HepG2 (cell line): ENCODE measurements around the gene TIAM1. TPM values are rescaled to one million over a fixed set of nuclear protein-coding genes. Genes with fewer than 3 reads are reported as not detected.

Experiments
- ATAC-seq: fragments of 200-7000 bp; cut with Tn5 transposase; 3 replicates; pipeline ENCODE4 v1.9.1; 2020; ENCODE audit warnings: mild to moderate bottlenecking, moderate library complexity
- BruUV-seq: library from RNA; stranded (reverse); fragments of 400-500 nt; replicated peaks from 2 replicates; lab custom pipeline; 2021; lab: Mats Ljungman, UMichigan
- CTCF ChIA-PET: fragments of 300-600 bp; formaldehyde crosslinking; extraction: SDS; loops from one replicate; lab custom pipeline; 2021; ENCODE audit warnings: low total read pairs, inconsistent platforms, low intra/inter-chr PET ratio; lab: Yijun Ruan, JAX
- POLR2A ChIA-PET: fragments of 350-600 bp; sonication (Branson Sonifier 250); formaldehyde crosslinking; loops from one replicate; lab custom pipeline; 2020; ENCODE audit warnings: antibody characterized with exemption, inconsistent platforms; lab: Yijun Ruan, JAX
- DNase-seq: peaks from one replicate; pipeline ENCODE4 v3.0.0-alpha.2; 2015; ENCODE audit warnings: low spot score
- FAIRE-seq: peaks from 3 replicates; lab custom pipeline; 2011; peaks lifted over from hg19 to GRCh38; lab: Jason Lieb, UNC
- H2AFZ ChIP-seq: one replicate; pipeline ENCODE4 v1.6.1; 2011; ENCODE audit warnings: low read length, inconsistent platforms
- H3K27ac ChIP-seq: fragments of 300-600 bp; 3 replicates; pipeline ENCODE4 v1.8.0; 2011; ENCODE audit warnings: mixed run types, mild to moderate bottlenecking, mixed read lengths, low read length, inconsistent platforms; ENCODE audit not compliant: insufficient read depth; ENCODE audit errors: extremely low read length
- H3K27me3 ChIP-seq, 2 experiments: fragments of 200-600 bp in 1 of 2; 2 replicates in 1 of 2; 3 replicates in 1 of 2; pipeline versions ENCODE4 v1.6.0 to v1.8.0; 2011; ENCODE audit warnings: low read length in 2 of 2, mild to moderate bottlenecking in 2 of 2, moderate library complexity in 2 of 2, inconsistent platforms in 1 of 2; ENCODE audit not compliant: insufficient read depth in 2 of 2, control insufficient read depth in 1 of 2
- H3K36me3 ChIP-seq, 2 experiments: fragments of 200-600 bp in 1 of 2; replicated peaks in 1 of 2; 2 replicates in 1 of 2; 3 replicates in 1 of 2; pipeline versions ENCODE4 v1.5.1 to v1.8.0; 2011; ENCODE audit warnings: low read length in 2 of 2, inconsistent platforms in 1 of 2; ENCODE audit not compliant: insufficient read depth in 2 of 2, control insufficient read depth in 1 of 2
- H3K4me1 ChIP-seq: 2 replicates; pipeline ENCODE4 v1.5.1; 2012; ENCODE audit warnings: low read length, inconsistent platforms; ENCODE audit not compliant: insufficient read depth
- H3K4me2 ChIP-seq: 2 replicates; pipeline ENCODE4 v1.6.0; 2011; ENCODE audit warnings: low read depth, low read length, inconsistent platforms
- H3K4me3 ChIP-seq, 3 experiments: fragments of 200-600 bp in 1 of 3; sonication (generic), shearing (Covaris generic) in 1 of 3; replicated peaks in 1 of 3; 2 replicates each; pipeline ENCODE4 v1.5.1; 2011 to 2016; ENCODE audit warnings: low read length in 3 of 3, inconsistent platforms in 2 of 3, low read depth in 2 of 3, mild to moderate bottlenecking in 2 of 3, control low read depth in 1 of 3, mixed read lengths in 1 of 3; ENCODE audit not compliant: insufficient read depth in 1 of 3
- H3K79me2 ChIP-seq: one replicate; pipeline ENCODE4 v1.6.1; 2011; ENCODE audit warnings: low read length, inconsistent platforms; ENCODE audit not compliant: insufficient read depth
- H3K9ac ChIP-seq: 2 replicates; pipeline ENCODE4 v1.6.0; 2011; ENCODE audit warnings: mild to moderate bottlenecking, low read depth, low read length, inconsistent platforms; ENCODE audit not compliant: insufficient read depth
- H3K9me3 ChIP-seq: 2 replicates; pipeline ENCODE4 v1.5.1; 2012; ENCODE audit warnings: mild to moderate bottlenecking, low read length
- H4K20me1 ChIP-seq: 2 replicates; pipeline ENCODE4 v1.6.0; 2011; ENCODE audit warnings: inconsistent platforms, mild to moderate bottlenecking, low read length, moderate library complexity; ENCODE audit not compliant: insufficient read depth
- ADNP ChIP-seq: sonication (generic); formaldehyde crosslinking; IDR thresholded peaks from 2 replicates; pipeline ENCODE4 v1.4.0; 2020; ENCODE audit warnings: missing genetic modification reagents
- CC2D1A ChIP-seq: sonication (generic); formaldehyde crosslinking; IDR thresholded peaks from 2 replicates; pipeline ENCODE4 v1.8.1; 2023; ENCODE audit warnings: mild to moderate bottlenecking, missing genetic modification reagents
- ETV5 ChIP-seq: IDR thresholded peaks from 2 replicates; pipeline ENCODE4 v1.6.1; 2018; ENCODE audit warnings: missing biosample characterization, missing genetic modification reagents, inconsistent platforms, borderline replicate concordance
- FOXC1 ChIP-seq: sonication (generic); formaldehyde crosslinking; IDR thresholded peaks from 2 replicates; pipeline ENCODE4 v1.8.0; 2022; ENCODE audit warnings: mild to moderate bottlenecking, missing genetic modification reagents, borderline replicate concordance
- HDAC2 ChIP-seq: sonication (generic); formaldehyde crosslinking; IDR thresholded peaks from 2 replicates; pipeline ENCODE4 v1.4.0; 2020; ENCODE audit warnings: missing genetic modification reagents
- HHEX ChIP-seq: IDR thresholded peaks from 2 replicates; pipeline ENCODE4 v1.6.1; 2016; ENCODE audit warnings: control low read depth
- KDM2A ChIP-seq: sonication (generic); formaldehyde crosslinking; IDR thresholded peaks from 2 replicates; pipeline ENCODE4 v1.4.0; 2020; ENCODE audit warnings: low read depth, missing genetic modification reagents, borderline replicate concordance
- NCOA2 ChIP-seq: sonication (generic); formaldehyde crosslinking; IDR thresholded peaks from 2 replicates; pipeline ENCODE4 v1.8.0; 2022; ENCODE audit warnings: inconsistent platforms
- PAWR ChIP-seq: sonication (generic); formaldehyde crosslinking; IDR thresholded peaks from 2 replicates; pipeline ENCODE4 v1.4.0; 2020; ENCODE audit warnings: missing genetic modification reagents, mild to moderate bottlenecking, borderline replicate concordance
- TBX2 ChIP-seq: sonication (generic); formaldehyde crosslinking; IDR thresholded peaks from 2 replicates; pipeline ENCODE4 v1.5.0; 2020; ENCODE audit warnings: missing genetic modification reagents, mild to moderate bottlenecking, borderline replicate concordance
- XBP1 ChIP-seq: sonication (generic); formaldehyde crosslinking; IDR thresholded peaks from 2 replicates; pipeline ENCODE4 v1.5.0; 2020; ENCODE audit warnings: missing genetic modification reagents
- XRCC5 ChIP-seq: fragments of 200-400 bp; formaldehyde crosslinking; optimal IDR thresholded peaks from 2 replicates; pipeline ENCODE3; 2017; ENCODE audit warnings: mild to moderate bottlenecking, low read length
- ZBTB42 ChIP-seq: sonication (generic); formaldehyde crosslinking; IDR thresholded peaks from 2 replicates; pipeline ENCODE4 v1.5.0; 2020; ENCODE audit warnings: mild to moderate bottlenecking, missing genetic modification reagents
- ZNF44 ChIP-seq: sonication (generic); formaldehyde crosslinking; IDR thresholded peaks from 2 replicates; pipeline ENCODE4 v1.5.1; 2020; ENCODE audit warnings: mild to moderate bottlenecking, missing genetic modification reagents
- WGBS: methylation state at CpG from one replicate; pipeline ENCODE4 v1.1.6; 2017; ENCODE audit warnings: low lambda C conversion rate; 5-methylcytosine and 5-hydroxymethylcytosine counted together
- in situ Hi-C: cut with HindIII; loops from 2 replicates; pipeline ENCODE4 v1.10.0; 2017; ENCODE audit warnings: low pct_unique_long_range_greater_than_20kb; ENCODE audit not compliant: extremely low pct_ligation_motif_present
- intact Hi-C: fragments of 100-400 bp; cut with micrococcal nuclease; formaldehyde crosslinking; loops from one replicate; pipeline ENCODE4 v1.10.0; 2022; ENCODE audit not compliant: unreplicated experiment
- polyA plus RNA-seq, 8 experiments: library from polyadenylated mRNA; depleted of rRNA in 3 of 8; stranded (reverse) in 7 of 8; unstranded in 1 of 8; fragments of >200 nt; fragmentation: Illumina TruSeq in 4 of 8; extraction: Trizol in 4 of 8; gene quantifications; 2 replicates each; pipeline versions ENCODE4 v1.2.1 to v1.2.3, GENCODE V29; 2011 to 2016; ENCODE audit warnings: low read depth in 4 of 8, missing spikeins in 1 of 8, mixed read lengths in 1 of 8; ENCODE audit not compliant: insufficient read depth in 1 of 8
- total RNA-seq, 5 experiments: library from RNA; depleted of rRNA; stranded (reverse); fragments of >200 nt; fragmentation: Illumina TruSeq; extraction: Trizol; gene quantifications; 2 replicates each; pipeline ENCODE4 v1.2.3, GENCODE V29; 2016; ENCODE audit warnings: low read depth in 1 of 5
- TF ChIP-seq, protein P1 (sequence below): IDR thresholded peaks from 2 replicates; pipeline ENCODE4 v1.6.1; 2016; ENCODE audit warnings: missing biosample characterization, missing genetic modification reagents, low read depth
- TF ChIP-seq, protein P2 (sequence below): sonication (generic); formaldehyde crosslinking; IDR thresholded peaks from 2 replicates; pipeline ENCODE4 v1.5.1; 2020; ENCODE audit warnings: missing genetic modification reagents, mild to moderate bottlenecking, borderline replicate concordance
- TF ChIP-seq, protein P3 (sequence below): sonication (generic); formaldehyde crosslinking; IDR thresholded peaks from 2 replicates; pipeline ENCODE4 v1.4.0; 2020; ENCODE audit warnings: missing genetic modification reagents
- TF ChIP-seq, protein P4 (sequence below): sonication (generic); formaldehyde crosslinking; IDR thresholded peaks from 2 replicates; pipeline ENCODE4 v1.8.0; 2022; ENCODE audit warnings: mild to moderate bottlenecking, missing genetic modification reagents

Gene TIAM1
- total and polyA plus RNA-seq, 2 of the 13 experiments (the other 11 are each of a cell fraction or from before 2014, with no cell fraction given) = 0.13 to 0.24 TPM

DNA sequence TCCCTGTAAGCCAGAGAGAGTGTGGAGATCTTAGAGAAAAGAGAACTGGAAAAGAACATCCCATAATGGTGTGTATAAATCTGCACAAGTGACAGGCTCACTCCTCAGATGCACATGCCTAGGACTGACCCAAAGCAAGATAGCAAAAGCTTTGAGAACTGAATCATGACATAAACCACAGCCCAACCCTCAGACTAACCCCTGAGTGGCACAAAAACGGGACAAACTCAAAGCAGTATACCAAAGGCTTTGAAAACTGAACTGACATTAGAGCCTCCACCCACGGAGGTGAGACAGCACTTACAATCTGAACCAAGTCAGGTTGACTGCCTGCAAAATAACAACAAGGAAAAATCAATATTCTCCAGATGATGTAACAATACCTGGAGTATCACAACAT lies 70.8 kb downstream of the TIAM1 start:
- ATAC-seq = no peak
- no peak for DNase-seq

More for the DNA sequence above, 70.8 kb downstream of the TIAM1 start:
- CTCF ChIA-PET = no interaction called here
- H3K4me2 ChIP-seq = no peak overlapping the region
- H4K20me1 ChIP-seq = no peaks in the 10 kb centered on the region
- TF ChIP-seq, protein P1, sequence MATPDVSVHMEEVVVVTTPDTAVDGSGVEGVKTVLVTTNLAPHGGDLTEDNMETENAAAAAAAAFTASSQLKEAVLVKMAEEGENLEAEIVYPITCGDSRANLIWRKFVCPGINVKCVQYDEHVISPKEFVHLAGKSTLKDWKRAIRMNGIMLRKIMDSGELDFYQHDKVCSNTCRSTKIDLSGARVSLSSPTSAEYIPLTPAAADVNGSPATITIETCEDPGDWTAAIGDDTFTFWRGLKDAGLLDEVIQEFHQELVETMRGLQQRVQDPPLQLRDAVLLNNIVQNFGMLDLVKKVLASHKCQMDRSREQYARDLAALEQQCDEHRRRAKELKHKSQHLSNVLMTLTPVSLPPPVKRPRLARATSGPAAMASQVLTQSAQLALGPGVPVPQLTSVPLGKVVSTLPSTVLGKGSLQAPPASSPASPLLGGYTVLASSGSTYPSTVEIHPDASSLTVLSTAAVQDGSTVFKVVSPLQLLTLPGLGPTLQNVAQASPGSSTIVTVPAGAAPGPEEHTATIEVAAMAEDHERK (CRISPR knock-in tag) = no peak
- TF ChIP-seq XRCC5 (no peak), NCOA2 (no peak), XBP1 (CRISPR knock-in tag) (no peak), KDM2A (CRISPR knock-in tag) (no peak), ETV5 (CRISPR knock-in tag) (no peak), CC2D1A (CRISPR knock-in tag) (no peak), ADNP (no peak), FOXC1 (CRISPR knock-in tag) (no peak), PAWR (CRISPR knock-in tag) (no peak), ZBTB42 (CRISPR knock-in tag) (no peak), TBX2 (no peak), HHEX (no peak), HDAC2 (CRISPR knock-in tag) (no peak), ZNF44 (CRISPR knock-in tag) (no peak)
- TF ChIP-seq, protein P2, sequence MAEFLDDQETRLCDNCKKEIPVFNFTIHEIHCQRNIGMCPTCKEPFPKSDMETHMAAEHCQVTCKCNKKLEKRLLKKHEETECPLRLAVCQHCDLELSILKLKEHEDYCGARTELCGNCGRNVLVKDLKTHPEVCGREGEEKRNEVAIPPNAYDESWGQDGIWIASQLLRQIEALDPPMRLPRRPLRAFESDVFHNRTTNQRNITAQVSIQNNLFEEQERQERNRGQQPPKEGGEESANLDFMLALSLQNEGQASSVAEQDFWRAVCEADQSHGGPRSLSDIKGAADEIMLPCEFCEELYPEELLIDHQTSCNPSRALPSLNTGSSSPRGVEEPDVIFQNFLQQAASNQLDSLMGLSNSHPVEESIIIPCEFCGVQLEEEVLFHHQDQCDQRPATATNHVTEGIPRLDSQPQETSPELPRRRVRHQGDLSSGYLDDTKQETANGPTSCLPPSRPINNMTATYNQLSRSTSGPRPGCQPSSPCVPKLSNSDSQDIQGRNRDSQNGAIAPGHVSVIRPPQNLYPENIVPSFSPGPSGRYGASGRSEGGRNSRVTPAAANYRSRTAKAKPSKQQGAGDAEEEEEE (CRISPR knock-in tag) = no peak
- TF ChIP-seq, protein P3, sequence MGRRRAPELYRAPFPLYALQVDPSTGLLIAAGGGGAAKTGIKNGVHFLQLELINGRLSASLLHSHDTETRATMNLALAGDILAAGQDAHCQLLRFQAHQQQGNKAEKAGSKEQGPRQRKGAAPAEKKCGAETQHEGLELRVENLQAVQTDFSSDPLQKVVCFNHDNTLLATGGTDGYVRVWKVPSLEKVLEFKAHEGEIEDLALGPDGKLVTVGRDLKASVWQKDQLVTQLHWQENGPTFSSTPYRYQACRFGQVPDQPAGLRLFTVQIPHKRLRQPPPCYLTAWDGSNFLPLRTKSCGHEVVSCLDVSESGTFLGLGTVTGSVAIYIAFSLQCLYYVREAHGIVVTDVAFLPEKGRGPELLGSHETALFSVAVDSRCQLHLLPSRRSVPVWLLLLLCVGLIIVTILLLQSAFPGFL = no peak
- TF ChIP-seq, protein P4, sequence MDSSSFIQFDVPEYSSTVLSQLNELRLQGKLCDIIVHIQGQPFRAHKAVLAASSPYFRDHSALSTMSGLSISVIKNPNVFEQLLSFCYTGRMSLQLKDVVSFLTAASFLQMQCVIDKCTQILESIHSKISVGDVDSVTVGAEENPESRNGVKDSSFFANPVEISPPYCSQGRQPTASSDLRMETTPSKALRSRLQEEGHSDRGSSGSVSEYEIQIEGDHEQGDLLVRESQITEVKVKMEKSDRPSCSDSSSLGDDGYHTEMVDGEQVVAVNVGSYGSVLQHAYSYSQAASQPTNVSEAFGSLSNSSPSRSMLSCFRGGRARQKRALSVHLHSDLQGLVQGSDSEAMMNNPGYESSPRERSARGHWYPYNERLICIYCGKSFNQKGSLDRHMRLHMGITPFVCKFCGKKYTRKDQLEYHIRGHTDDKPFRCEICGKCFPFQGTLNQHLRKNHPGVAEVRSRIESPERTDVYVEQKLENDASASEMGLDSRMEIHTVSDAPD = no peak
- H3K36me3 ChIP-seq = no peaks in the 10 kb centered on the region
- no peak overlapping the region for H3K4me3 ChIP-seq
- H3K4me1 ChIP-seq = no peaks in the 10 kb centered on the region
- H3K27me3 ChIP-seq = no peaks in the 10 kb centered on the region
- no peaks in the 10 kb centered on the region for H3K79me2 ChIP-seq
- intact Hi-C loops = no loop called here
- 3% methylated on average over 2 of the region's 2 CpGs for WGBS
- H3K27ac ChIP-seq = no peak overlapping the region
- no peaks in the 10 kb centered on the region for H3K9me3 ChIP-seq
- H3K9ac ChIP-seq = no peak overlapping the region
- no peak for FAIRE-seq
- H2AFZ ChIP-seq = no peak overlapping the region
- no TSS peak for BruUV-seq
- in situ Hi-C loops = no loop called here
- POLR2A ChIA-PET = no interaction called here
